ENCODE measurements around the gene RPA3. TPM values are rescaled to one million over a fixed set of nuclear protein-coding genes. Genes with fewer than 3 reads are reported as not detected.

RPA3 gene
- total RNA-seq, 2 donors from 2014 or later, result 64.3 to 76.7 TPM

- DNase-seq (ENCODE audit: low spot score) (no peak), ATAC-seq (no peak)
- Mint-ChIP-seq H3K4me3 (no peak overlapping the region), H3K27ac (no peak overlapping the region), H3K9me3 (no peaks in the 10 kb centered on the region), H3K4me1 (ENCODE audit: low read depth in 2 of 2) (peaks cover 5 to 11% of the 10 kb centered on the region in 2 donors), H3K27me3 (no peaks in the 10 kb centered on the region), H3K36me3 (no peaks in the 10 kb centered on the region)
Observed at GRCh38 chr7:7745258-7745657, 26.9 kb upstream of the RPA3 start.

- ATAC-seq (no peak), DNase-seq (ENCODE audit: low spot score) (no peak)
- H3K27me3 Mint-ChIP-seq, result no peaks in the 10 kb centered on the region
- no peak overlapping the region for H3K27ac Mint-ChIP-seq
- no peak overlapping the region for H3K4me3 Mint-ChIP-seq
- H3K9me3 Mint-ChIP-seq, result no peaks in the 10 kb centered on the region
- H3K4me1 Mint-ChIP-seq (ENCODE audit: low read depth in 2 of 2), result peaks cover 5 to 26% of the 10 kb centered on the region in 2 donors
- H3K36me3 Mint-ChIP-seq, result no peaks in the 10 kb centered on the region
Observed at GRCh38 chr7:7742223-7742622, 23.8 kb upstream of the RPA3 start.

GRCh38 chr7:7740037-7740355, 21.6 kb upstream of the RPA3 start:
- H3K27ac Mint-ChIP-seq, result peak overlapping the region in 1 of 2 donors; percentile 40
- DNase-seq (ENCODE audit: low spot score), result no peak

GRCh38 chr7:7739204-7740036, 21.0 kb upstream of the RPA3 start:
- DNase-seq (ENCODE audit: low spot score), result no peak
- H3K9me3 Mint-ChIP-seq, result no peaks in the 10 kb centered on the region
- H3K27ac Mint-ChIP-seq, result no peak overlapping the region
- H3K27me3 Mint-ChIP-seq, result no peaks in the 10 kb centered on the region
- peaks cover 5 to 23% of the 10 kb centered on the region in 2 donors for H3K4me1 Mint-ChIP-seq (ENCODE audit: low read depth in 2 of 2)
- ATAC-seq, result no peak
- H3K4me3 Mint-ChIP-seq, result no peak overlapping the region
- H3K36me3 Mint-ChIP-seq, result no peaks in the 10 kb centered on the region

More at GRCh38 chr7:7740037-7740355, 21.6 kb upstream of the RPA3 start:
- Mint-ChIP-seq H3K4me3 (no peak overlapping the region), H3K9me3 (no peaks in the 10 kb centered on the region), H3K4me1 (ENCODE audit: low read depth in 2 of 2) (peaks cover 5 to 23% of the 10 kb centered on the region in 2 donors), H3K36me3 (no peaks in the 10 kb centered on the region), H3K27me3 (no peaks in the 10 kb centered on the region)
- no peak for ATAC-seq

GRCh38 chr7:7738622-7739021, 20.2 kb upstream of the RPA3 start:
- no peaks in the 10 kb centered on the region for H3K9me3 Mint-ChIP-seq
- no peaks in the 10 kb centered on the region for H3K27me3 Mint-ChIP-seq
- no peak overlapping the region for H3K27ac Mint-ChIP-seq
- DNase-seq (ENCODE audit: low spot score), result no peak
- H3K4me1 Mint-ChIP-seq (ENCODE audit: low read depth in 2 of 2), result peaks cover 5 to 23% of the 10 kb centered on the region in 2 donors
- H3K4me3 Mint-ChIP-seq, result no peak overlapping the region
- no peak for ATAC-seq
- no peaks in the 10 kb centered on the region for H3K36me3 Mint-ChIP-seq

GRCh38 chr7:7738177-7738576, 19.8 kb upstream of the RPA3 start:
- Mint-ChIP-seq H3K27me3 (no peaks in the 10 kb centered on the region), H3K4me3 (no peak overlapping the region), H3K9me3 (no peaks in the 10 kb centered on the region), H3K36me3 (no peaks in the 10 kb centered on the region), H3K4me1 (ENCODE audit: low read depth in 2 of 2) (peaks cover 5 to 23% of the 10 kb centered on the region in 2 donors), H3K27ac (no peak overlapping the region)
- DNase-seq (ENCODE audit: low spot score) (no peak), ATAC-seq (no peak)

- Mint-ChIP-seq H3K27me3 (no peaks in the 10 kb centered on the region), H3K36me3 (no peaks in the 10 kb centered on the region), H3K4me1 (ENCODE audit: low read depth in 2 of 2) (peaks cover 5 to 23% of the 10 kb centered on the region in 2 donors), H3K27ac (no peak overlapping the region), H3K4me3 (no peak overlapping the region), H3K9me3 (no peaks in the 10 kb centered on the region)
- ATAC-seq, result no peak
- DNase-seq (ENCODE audit: low spot score), result no peak
Observed at GRCh38 chr7:7737674-7738073, 19.3 kb upstream of the RPA3 start.

GRCh38 chr7:7736671-7737070, 18.3 kb upstream of the RPA3 start:
- no peak overlapping the region for H3K27ac Mint-ChIP-seq
- no peaks in the 10 kb centered on the region for H3K9me3 Mint-ChIP-seq
- DNase-seq (ENCODE audit: low spot score), result no peak
- H3K4me3 Mint-ChIP-seq, result no peak overlapping the region
- ATAC-seq, result no peak
- no peaks in the 10 kb centered on the region for H3K27me3 Mint-ChIP-seq
- peaks cover 0 to 23% of the 10 kb centered on the region in 2 donors for H3K4me1 Mint-ChIP-seq (ENCODE audit: low read depth in 2 of 2)
- H3K36me3 Mint-ChIP-seq, result no peaks in the 10 kb centered on the region

- H3K9me3 Mint-ChIP-seq, result no peaks in the 10 kb centered on the region
- H3K36me3 Mint-ChIP-seq, result no peaks in the 10 kb centered on the region
- no peak overlapping the region for H3K27ac Mint-ChIP-seq
- ATAC-seq, result no peak
- H3K4me1 Mint-ChIP-seq (ENCODE audit: low read depth in 2 of 2), result peaks cover 0 to 4% of the 10 kb centered on the region in 2 donors
- no peak overlapping the region for H3K4me3 Mint-ChIP-seq
- H3K27me3 Mint-ChIP-seq, result no peaks in the 10 kb centered on the region
- no peak for DNase-seq (ENCODE audit: low spot score)
Observed at GRCh38 chr7:7732621-7733281, 14.3 kb upstream of the RPA3 start.

- H3K36me3 Mint-ChIP-seq, result no peaks in the 10 kb centered on the region
- no peak for DNase-seq (ENCODE audit: low spot score)
- H3K27me3 Mint-ChIP-seq, result no peaks in the 10 kb centered on the region
- peaks cover 0 to 4% of the 10 kb centered on the region in 2 donors for H3K4me1 Mint-ChIP-seq (ENCODE audit: low read depth in 2 of 2)
- no peak for ATAC-seq
- no peak overlapping the region for H3K27ac Mint-ChIP-seq
- no peak overlapping the region for H3K4me3 Mint-ChIP-seq
- H3K9me3 Mint-ChIP-seq, result no peaks in the 10 kb centered on the region
Observed at GRCh38 chr7:7731732-7732131, 13.3 kb upstream of the RPA3 start.

GRCh38 chr7:7720750-7721621, 2.6 kb upstream of the RPA3 start:
- Mint-ChIP-seq H3K27me3 (no peaks in the 10 kb centered on the region), H3K4me3 (no peak overlapping the region), H3K36me3 (no peaks in the 10 kb centered on the region), H3K4me1 (ENCODE audit: low read depth in 2 of 2) (peaks cover 16 to 26% of the 10 kb centered on the region in 2 donors), H3K27ac (peak overlapping the region in 1 of 2 donors; percentile 7), H3K9me3 (no peaks in the 10 kb centered on the region)
- DNase-seq (ENCODE audit: low spot score) (no peak), ATAC-seq (peak; percentile 24 to 25)

- Mint-ChIP-seq H3K36me3 (no peaks in the 10 kb centered on the region), H3K4me3 (peak overlapping the region; percentile 22), H3K9me3 (no peaks in the 10 kb centered on the region), H3K27ac (peak overlapping the region in 1 of 2 donors; percentile 7), H3K27me3 (no peaks in the 10 kb centered on the region), H3K4me1 (ENCODE audit: low read depth in 2 of 2) (peaks cover 16 to 26% of the 10 kb centered on the region in 2 donors)
- DNase-seq (ENCODE audit: low spot score) (no peak), ATAC-seq (no peak)
Observed at GRCh38 chr7:7720193-7720592, 1.8 kb upstream of the RPA3 start.

- Mint-ChIP-seq H3K27me3 (no peaks in the 10 kb centered on the region), H3K4me3 (peak overlapping the region; percentile 56), H3K9me3 (no peaks in the 10 kb centered on the region), H3K36me3 (no peaks in the 10 kb centered on the region), H3K4me1 (ENCODE audit: low read depth in 2 of 2) (peaks cover 16 to 26% of the 10 kb centered on the region in 2 donors), H3K27ac (peak overlapping the region; percentile 37 to 39)
- DNase-seq (ENCODE audit: low spot score), result no peak
- peak; percentile 91 to 97 for ATAC-seq
Observed at GRCh38 chr7:7719236-7719635, 829 bp upstream of the RPA3 start.

- Mint-ChIP-seq H3K9me3 (no peaks in the 10 kb centered on the region), H3K4me3 (no peak overlapping the region), H3K4me1 (ENCODE audit: low read depth in 2 of 2) (peaks cover 4 to 12% of the 10 kb centered on the region in 2 donors), H3K36me3 (no peaks in the 10 kb centered on the region), H3K27me3 (no peaks in the 10 kb centered on the region), H3K27ac (no peak overlapping the region)
- DNase-seq (ENCODE audit: low spot score) (no peak), ATAC-seq (no peak)
Observed at GRCh38 chr7:7713730-7714129, 4.7 kb downstream of the RPA3 start.
